Left ventricle myocardium inferior (tissue), 1 donor: ENCODE data around the gene PPFIA3. TPM values are rescaled to one million over a fixed set of nuclear protein-coding genes. Genes with fewer than 3 reads are reported as not detected.

Experiments
- DNase-seq: peaks from one replicate; pipeline ENCODE4 v3.0.0-alpha.2; 2020
- H3K27ac ChIP-seq: fragments of 200-600 bp; replicated peaks from 2 replicates; pipeline ENCODE4 v1.8.0; 2021
- H3K27me3 ChIP-seq: fragments of 200-600 bp; 2 replicates; pipeline ENCODE4 v1.8.0; 2021; ENCODE audit warnings: low read depth
- H3K36me3 ChIP-seq: fragments of 200-600 bp; 2 replicates; pipeline ENCODE4 v1.8.0; 2021
- H3K4me1 ChIP-seq: fragments of 200-600 bp; 2 replicates; pipeline ENCODE4 v1.8.0; 2021
- H3K4me3 ChIP-seq: fragments of 200-600 bp; 2 replicates; pipeline ENCODE4 v1.8.0; 2021; ENCODE audit warnings: mild to moderate bottlenecking, moderate library complexity
- H3K9me3 ChIP-seq: fragments of 200-600 bp; replicated peaks from 2 replicates; pipeline ENCODE4 v1.8.0; 2021
- CTCF ChIP-seq: fragments of 200-600 bp; IDR thresholded peaks from 2 replicates; pipeline ENCODE4 v1.8.0; 2021; ENCODE audit warnings: antibody characterized with exemption, mild to moderate bottlenecking, borderline replicate concordance
- intact Hi-C: fragments of 100-400 bp; cut with micrococcal nuclease; formaldehyde crosslinking; loops from one replicate; pipeline ENCODE4 v1.11.0; 2022
- total RNA-seq: library from RNA; stranded (reverse); fragmentation: NEBNext Ultra II Directional; extraction: Animal tissue kit (Norgen Biotek cat#: 25700); gene quantifications from one replicate; pipeline ENCODE4 v1.2.1, GENCODE V29; 2021
- donor health status: DM: no; HTN: yes; CAD: no; lungs with severe emphysema.

PPFIA3 gene
- total RNA-seq, 1 donor from 2014 or later, result 5.7 TPM

GRCh38 chr19:49151267-49152118 lies 32.1 kb downstream of the PPFIA3 start:
- TF ChIP-seq CTCF, result no peak
- DNase-seq, result peak; percentile 56
- intact Hi-C loops, result no loop called here
- no peaks in the 10 kb centered on the region for H3K9me3 ChIP-seq
- peak overlapping the region; percentile 80 for H3K4me3 ChIP-seq
- H3K4me1 ChIP-seq, result peaks cover 65% of the 10 kb centered on the region
- peak overlapping the region; percentile 95 for H3K27ac ChIP-seq
- H3K27me3 ChIP-seq, result no peaks in the 10 kb centered on the region
- no peaks in the 10 kb centered on the region for H3K36me3 ChIP-seq

DNA sequence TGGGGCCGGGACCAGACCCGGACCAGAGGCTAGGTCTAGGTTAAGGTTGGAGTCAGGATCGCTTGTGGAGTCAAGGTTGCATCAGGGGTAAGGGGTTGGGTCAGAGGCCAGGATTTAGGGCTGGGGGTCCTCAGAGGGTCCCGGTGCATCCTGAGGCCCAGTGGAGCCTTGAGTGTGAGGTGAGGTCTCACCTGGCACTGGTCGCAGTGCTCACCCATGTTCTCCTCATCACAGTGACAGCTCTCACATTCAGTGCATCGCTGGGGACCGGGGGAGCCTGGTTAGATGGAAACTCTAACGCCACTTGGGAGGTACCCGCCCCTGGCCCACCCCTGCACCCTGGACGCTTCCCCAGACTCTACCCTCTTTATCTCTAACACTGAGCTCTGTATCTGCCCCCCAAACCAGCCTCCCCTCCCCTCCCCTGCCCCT lies 32.8 kb downstream of the PPFIA3 start:
- no peaks in the 10 kb centered on the region for H3K36me3 ChIP-seq
- H3K4me3 ChIP-seq, result peak overlapping the region; percentile 80
- no peak for DNase-seq
- peak overlapping the region; percentile 95 for H3K27ac ChIP-seq
- peaks cover 59% of the 10 kb centered on the region for H3K4me1 ChIP-seq
- H3K27me3 ChIP-seq, result no peaks in the 10 kb centered on the region
- H3K9me3 ChIP-seq, result no peaks in the 10 kb centered on the region
- intact Hi-C loops, result no loop called here
- no peak for TF ChIP-seq CTCF

- H3K27ac ChIP-seq, result peak overlapping the region; percentile 95
- H3K4me1 ChIP-seq, result peaks cover 64% of the 10 kb centered on the region
- H3K4me3 ChIP-seq, result peak overlapping the region; percentile 80
- no peaks in the 10 kb centered on the region for H3K9me3 ChIP-seq
- H3K36me3 ChIP-seq, result no peaks in the 10 kb centered on the region
- intact Hi-C loops, result no loop called here
- TF ChIP-seq CTCF, result no peak
- DNase-seq, result no peak
- no peaks in the 10 kb centered on the region for H3K27me3 ChIP-seq
Measured at GRCh38 chr19:49153167-49153809, 33.9 kb downstream of the PPFIA3 start.

DNA sequence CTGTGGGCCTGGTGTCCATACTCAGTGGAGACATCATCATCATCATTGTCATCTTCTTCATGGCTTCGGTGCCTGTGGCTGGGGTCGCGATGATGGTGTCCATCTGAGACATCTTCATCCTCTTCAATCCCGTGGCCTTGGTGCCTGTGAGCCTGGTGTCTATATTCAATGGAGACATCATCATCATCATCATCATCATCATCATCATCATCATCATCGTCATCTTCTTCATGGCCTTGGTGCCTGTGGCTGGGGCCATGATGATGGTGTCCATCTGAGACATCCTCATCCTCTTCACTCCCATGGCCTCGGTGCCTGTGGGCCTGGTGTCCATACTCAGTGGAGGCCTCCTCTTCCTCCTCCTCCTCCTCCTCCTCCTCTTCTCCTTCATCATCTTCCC lies 34.9 kb downstream of the PPFIA3 start:
- H3K36me3 ChIP-seq, result no peaks in the 10 kb centered on the region
- DNase-seq, result no peak
- TF ChIP-seq CTCF, result no peak
- no peaks in the 10 kb centered on the region for H3K9me3 ChIP-seq
- peaks cover 64% of the 10 kb centered on the region for H3K4me1 ChIP-seq
- no peaks in the 10 kb centered on the region for H3K27me3 ChIP-seq
- peak overlapping the region; percentile 95 for H3K27ac ChIP-seq
- intact Hi-C loops, result no loop called here
- peak overlapping the region; percentile 80 for H3K4me3 ChIP-seq

DNA sequence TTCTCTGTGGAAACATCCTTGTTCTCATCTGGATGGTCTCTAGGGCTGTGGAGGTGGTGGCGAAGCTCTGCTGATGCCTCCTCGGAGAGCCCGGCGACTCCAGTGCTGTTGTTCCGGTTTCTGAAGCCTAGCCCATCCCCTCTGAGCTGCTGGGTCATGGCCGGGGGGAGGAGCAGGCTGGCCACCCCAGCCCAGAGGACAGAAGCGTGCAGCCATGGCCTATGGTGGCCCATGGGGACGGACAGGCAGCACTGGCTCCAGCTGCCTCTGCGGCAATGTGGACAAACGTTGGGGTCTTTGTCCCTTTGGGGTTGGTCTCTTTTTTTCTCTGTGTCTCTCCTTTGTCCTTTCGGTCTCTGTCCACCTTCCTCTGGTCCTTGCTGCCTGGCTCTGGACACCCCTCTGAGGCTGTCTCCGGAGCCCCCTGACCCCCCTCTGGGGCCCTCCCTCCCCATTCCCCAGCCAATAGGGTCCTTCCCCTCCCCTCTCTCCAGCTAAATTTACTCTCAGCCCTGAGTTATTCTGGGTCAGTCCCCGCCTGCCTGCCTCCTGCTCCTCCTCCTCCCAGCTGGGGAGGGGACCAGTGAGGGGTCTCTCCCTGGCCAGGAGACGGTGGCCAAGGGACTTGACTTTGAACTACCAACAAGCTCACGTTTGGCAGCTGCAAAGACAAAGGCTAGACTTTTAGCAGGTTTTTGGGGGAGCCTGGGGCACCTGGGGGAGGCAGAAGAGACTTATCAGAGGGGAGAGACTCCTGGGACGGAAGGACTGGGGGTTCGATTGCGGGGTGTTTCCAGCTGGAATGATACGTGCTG lies 35.9 kb downstream of the PPFIA3 start, which contains the start of gene HRC:
Gene HRC (minus strand): TSS at position 392 of the 815 bp plus-strand sequence. CDS start 159 bp downstream, at position 233.
- intact Hi-C loops, result no loop called here
- Histone ChIP-seq H3K36me3 (no peaks in the 10 kb centered on the region), H3K27ac (peak within 1 kb of the TSS; percentile 95), H3K27me3 (no peaks in the 10 kb centered on the region), H3K9me3 (no peaks in the 10 kb centered on the region), H3K4me1 (peaks cover 64% of the 10 kb centered on the region), H3K4me3 (peak within 1 kb of the TSS; percentile 80)
- TF ChIP-seq CTCF, result no peak
- DNase-seq, result peak; percentile 76
